Stimulated activated CD4-positive, alpha-beta T cell treated with anti-CD3 and anti-CD28 coated beads, TNF-alpha, amount 100 ng/mL, for 24 hours (primary cell): ENCODE measurements around the gene ZNF79.

ENCODE experiments used
- DNase-seq, 3 experiments: peaks; one replicate each; pipeline ENCODE4 v3.0.0-alpha.2; 2020; ENCODE audit warnings: low read depth in 3 of 3

The ZNF79 gene

DNA sequence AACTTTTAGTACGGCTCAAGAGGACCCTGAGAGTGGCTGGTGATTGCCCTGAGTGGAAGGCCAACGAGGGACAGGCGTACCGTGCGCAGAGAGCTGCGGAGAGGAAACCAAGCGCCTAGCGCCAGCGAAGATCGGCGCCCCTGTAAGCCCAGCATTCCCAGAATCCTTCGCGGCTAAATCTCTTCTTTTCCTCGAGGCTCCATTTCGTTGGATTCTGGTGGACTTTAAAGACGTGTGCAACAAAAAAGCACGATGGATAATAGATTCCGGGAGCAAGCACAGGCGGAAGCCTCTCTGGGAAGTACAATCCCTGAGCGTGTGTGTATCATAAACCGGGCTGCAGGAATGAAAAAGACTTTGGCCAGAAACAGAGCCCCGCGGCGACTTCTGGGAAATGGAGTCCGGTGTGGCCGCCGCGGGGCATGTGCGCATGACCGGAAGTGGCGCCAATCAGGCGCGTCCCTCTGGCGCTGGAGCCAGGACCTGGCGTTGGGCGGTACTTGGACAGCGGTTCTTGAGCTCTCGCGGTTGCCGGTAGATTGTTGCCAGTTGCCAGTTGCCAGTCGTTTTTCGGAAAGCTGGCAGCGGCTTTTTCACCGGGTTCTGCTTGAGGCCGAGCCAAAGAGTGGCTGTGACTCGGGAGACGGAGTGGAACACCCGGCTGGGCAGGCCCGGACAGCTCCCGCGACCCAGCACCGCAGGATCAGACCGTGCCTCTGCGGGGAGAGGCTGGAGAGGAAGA, at the start of gene ZNF79:
TSS of gene ZNF79 (plus strand) at position 449 of the 742 bp plus-strand sequence. CDS start 406 bp downstream, outside the sequence.
- DNase-seq: peak; percentile 81 to 90 (median 84)

DNA sequence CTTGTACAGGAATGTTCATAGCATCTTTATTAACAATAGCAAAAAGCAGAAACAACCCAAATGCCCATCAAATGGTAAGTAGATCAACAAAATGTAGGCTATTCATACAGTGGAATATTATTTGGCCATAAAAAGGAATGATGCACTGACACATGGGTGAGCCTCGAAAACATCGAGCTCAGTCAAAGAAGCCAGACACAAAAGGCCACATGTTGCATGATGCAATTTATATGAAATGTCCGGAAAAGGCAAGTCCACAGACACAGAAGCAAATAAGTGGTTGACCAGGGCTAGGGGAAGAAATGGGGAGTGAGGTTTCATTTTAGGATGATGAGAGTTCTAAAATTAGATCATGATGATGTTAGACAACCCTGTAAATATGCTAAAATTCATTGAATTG, 43.7 kb upstream of the ZNF79 start:
- no peak for DNase-seq

DNA sequence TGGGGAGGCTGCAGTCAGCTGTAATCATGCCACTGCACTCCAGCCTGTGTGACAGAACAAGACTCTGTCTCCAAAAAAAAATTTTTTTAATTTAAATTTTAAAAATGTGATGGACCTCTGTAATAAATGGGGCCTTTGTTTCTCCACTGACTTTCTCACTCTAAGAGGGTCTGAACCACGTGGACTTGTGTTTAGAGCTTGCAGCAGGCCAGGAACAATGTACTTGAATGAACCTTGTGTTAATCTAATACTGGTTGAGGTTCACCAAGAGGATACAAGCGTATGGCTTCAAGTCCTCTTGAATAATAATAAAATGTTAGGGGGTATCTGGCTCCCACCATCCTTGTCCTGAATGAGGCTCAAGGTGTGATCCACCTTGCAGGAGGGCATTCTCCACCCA, 41.6 kb upstream of the ZNF79 start:
- no peak for DNase-seq

DNA sequence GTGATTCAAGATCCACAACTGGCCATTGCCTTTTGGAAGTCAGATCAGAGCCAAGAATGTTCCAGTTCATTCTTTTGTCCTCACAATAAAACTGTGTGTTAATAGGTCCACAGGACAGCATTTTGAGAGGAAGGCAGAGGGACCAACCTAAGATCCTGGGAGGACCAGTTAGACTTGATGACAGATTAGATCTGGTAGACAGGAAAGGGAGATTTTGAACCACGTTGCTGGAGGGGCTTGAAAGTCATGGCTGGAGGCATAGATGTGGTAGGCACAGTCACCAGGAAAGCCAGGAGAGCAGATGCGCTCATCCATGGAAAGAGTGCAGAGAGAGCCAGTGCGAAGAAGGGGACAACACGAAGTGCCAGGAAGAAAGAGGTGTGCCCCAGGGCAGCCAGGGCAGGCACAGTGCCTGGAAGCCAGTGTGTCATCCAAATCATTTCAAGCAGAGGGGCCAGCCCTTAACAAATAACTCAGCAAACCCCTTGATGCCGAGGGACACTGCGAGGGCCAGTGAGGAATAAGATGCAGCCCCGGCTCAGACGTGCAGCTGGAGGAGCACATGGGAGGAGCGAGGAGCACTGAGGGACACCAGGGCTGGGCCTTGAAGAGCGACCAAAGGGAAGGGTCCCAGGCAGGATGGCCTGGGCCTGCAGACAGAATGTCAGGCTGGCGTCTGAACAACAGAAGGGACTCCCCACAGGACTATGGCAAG, 40.0 kb upstream of the ZNF79 start:
- no peak for DNase-seq

DNA sequence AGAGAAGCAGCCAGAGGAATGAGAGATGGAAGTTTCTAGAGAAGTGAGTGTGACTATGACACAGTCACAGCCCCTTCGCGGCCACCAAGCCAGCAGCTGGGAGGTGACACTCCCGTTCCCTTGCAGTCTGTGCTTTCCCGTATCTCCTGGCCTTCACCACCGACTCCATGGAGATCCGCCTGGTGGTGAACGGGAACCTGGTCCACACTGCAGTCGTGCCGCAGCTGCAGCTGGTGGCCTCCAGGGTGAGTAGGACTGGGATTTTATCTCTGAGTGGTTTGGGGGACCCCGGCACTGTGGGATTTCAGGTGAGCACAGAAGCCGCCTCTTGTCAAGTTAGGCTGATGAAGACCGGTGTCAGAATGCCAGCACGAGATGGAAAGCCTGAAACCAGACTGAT, 39.3 kb upstream of the ZNF79 start:
- DNase-seq: no peak

DNA sequence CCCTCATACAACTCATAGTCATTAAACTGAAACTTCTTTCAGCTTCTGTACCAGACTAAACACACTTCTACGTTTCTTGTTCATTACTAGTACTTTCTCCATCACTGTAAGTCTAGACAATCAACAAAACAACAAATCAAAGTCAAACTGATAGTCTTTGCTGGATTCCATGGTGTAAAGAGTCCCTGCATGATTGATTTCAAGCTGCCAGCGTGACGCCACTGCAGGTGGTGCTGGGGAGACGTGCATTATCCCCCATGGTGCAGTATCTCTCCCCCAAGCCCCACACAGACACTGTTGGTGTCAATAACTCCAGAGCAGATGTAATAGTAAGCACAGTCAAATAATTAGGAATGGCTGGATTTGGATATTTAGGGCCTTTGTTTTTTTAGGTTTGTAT, 37.9 kb upstream of the ZNF79 start:
- no peak for DNase-seq

DNA sequence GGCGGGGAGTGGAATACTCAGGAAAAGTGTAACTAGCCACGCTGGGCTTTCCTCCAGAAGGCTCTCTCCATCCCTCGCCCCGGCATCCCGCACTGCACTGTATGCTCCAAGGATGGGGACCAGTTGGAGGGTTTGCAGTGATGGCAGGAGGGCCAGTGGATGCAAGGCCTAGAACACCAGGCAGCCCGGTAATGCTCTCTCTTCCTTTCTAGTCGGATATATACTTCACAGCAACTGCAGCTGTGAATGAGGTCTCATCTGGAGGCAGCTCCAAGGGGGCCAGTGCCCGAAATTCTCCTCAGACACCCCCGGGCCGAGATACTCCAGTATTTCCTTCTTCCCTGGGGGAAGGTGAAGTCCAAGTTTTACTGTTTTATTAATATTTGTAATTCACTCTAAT, 37.2 kb upstream of the ZNF79 start:
- DNase-seq: no peak

DNA sequence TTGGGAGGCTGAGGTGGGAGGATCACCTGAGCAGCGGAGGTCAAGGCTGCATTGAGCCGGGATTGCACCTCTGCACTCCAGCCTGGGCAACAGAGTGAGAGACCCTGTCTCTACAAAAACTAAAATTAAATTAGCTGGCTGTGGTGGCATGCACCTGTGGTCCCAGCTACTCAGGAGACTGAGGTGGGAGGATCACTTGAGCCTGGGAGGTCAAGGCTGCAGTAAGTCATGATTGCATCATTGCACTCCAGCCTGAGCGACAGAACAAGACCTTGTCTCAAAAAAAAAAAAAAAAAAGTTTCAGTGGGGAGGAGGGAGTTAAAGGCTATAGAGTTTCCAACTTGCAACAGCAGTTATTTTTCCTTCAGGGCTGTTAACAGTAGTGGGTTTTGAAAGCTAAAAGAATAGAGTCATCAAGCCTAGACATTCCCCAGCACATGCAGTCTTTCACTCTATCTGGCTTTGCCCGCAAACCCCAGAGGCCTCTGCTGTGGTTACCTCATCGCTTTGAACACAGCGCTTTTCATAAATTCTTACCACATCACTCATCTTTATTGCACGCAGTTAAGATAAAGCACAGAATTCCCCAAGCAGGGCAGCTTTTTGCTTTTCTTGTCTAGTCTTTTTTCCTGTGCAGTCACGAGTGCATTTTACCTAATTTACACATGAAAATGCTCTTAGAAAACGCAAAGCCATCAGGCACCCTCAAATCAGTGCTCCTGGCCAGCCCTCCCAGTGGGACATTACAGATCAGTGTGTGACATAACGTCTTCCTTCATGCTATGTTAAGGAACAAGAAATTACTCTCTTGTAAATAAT, 35.9 kb upstream of the ZNF79 start:
- DNase-seq: peak; percentile 61 to 81 (median 78)

DNA sequence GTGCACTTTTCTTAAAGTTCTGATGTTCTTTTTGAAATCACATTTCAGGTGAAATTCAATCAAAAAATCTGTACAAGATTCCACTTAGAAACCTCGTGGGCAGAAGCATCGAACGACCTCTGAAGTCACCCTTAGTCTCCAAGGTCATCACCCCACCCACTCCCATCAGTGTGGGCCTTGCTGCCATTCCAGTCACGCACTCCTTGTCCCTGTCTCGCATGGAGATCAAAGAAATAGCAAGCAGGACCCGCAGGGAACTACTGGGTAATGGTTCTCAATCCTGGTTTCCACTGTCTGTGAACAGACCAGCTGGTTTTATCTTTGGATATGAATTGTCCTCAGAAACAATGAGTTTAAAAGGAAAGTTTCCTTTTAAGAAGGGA, 35.3 kb upstream of the ZNF79 start:
- no peak for DNase-seq

DNA sequence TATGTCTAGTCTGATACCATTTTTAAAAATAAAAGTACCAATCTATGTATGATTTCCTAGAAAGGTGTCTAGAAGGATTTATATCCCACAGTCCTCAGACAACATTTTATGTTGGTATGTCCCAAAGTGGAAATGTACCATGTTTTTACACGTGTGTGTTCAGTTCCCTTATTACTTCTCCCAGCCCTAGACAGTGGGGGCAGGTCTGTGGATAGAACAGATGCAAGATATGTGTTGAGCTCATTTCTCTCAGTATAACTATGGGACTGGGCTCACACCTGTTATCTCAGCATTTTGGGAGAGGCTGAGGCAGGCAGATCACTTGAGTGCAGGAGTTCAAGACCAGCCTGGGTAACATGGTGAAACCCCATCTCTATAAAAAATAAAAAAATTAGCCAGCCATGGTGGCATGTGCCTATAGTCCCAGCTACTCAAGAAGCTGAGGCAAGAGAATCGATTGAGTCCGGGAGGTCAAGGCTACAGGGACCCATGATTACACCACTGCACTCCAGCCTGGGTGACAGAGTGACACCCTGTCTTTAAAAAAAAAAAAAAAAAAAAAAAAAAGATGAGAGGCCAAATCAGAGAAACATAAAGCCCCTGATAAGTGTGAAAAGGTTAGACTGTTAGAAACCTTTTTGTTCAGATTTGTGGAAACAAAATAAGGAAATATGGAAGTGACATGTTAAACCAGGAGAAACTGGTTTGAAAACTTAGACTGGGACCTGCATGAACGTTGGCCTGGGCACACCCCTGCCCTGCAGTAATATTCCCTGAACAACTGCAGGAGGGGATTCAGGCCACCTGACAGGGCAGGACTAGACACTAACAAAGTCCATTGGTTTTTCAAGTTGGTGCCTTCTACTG, 34.6 kb upstream of the ZNF79 start:
- no peak for DNase-seq

DNA sequence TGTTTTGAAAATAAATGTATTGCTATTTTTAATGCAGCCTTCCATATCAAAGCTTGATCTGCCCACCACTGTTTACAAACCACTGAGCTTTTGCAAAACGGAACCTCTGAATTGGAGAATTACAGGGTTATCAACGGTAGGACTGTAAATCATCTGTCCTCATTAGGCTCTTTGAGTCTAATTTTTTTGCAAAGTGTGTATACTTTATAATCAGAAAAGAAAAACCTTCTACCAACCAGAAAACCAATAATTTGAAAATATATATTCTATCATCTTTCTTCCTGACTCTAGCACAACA, 34.0 kb upstream of the ZNF79 start:
- no peak for DNase-seq

DNA sequence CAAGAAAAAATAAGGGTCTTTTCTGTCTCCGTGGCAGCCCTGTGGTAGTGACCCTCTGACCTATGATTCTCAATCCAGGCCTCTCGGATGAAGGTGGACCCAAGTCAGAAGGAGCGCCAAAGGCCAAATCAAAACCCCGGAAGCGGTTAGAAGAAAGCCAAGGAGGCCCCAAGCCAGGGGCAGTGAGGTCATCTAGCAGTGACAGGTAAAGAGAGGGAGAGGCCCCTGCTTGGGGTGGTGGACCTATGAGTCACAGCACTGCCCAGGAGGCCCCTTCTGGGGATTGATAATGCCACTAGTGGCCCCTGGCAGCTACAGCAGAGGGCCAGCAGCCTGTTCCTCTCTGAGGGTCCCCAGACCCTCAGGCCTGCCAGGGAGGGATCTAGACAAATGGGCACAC, 33.6 kb upstream of the ZNF79 start:
- DNase-seq: no peak

DNA sequence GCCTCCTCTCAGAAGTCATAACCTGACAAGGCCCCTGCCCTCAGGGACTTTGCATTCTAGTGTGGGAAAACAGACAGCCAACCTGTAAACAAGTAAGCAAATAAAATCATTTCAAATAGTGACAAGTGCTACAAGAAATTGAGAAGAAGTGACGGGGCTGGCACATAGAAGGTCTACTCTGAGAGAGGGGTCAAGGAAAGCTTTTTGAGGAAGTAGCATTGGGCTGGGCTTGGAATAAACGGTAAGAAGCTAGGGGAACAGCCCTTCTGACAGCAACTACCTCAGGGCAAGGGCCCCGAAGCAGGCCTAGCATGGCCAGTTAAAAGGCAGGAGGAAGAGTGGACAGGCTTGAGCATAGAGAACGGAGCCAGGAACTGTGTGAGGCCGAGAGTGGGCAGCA, 32.0 kb upstream of the ZNF79 start:
- DNase-seq: no peak

DNA sequence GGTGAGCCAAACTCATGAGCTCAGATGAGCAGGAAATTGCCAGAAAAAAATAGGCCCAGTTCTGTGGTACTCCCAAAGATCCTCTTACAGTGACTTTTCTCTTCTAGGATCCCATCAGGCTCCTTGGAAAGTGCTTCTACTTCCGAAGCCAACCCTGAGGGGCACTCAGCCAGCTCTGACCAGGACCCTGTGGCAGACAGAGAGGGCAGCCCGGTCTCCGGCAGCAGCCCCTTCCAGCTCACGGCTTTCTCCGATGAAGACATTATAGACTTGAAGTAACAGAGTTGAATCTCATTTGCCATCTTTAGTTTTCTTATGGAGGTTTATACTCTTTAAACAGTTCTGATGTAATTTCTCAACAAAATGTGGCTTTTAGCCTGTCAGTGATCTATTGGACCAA, 31.2 kb upstream of the ZNF79 start:
- DNase-seq: no peak

DNA sequence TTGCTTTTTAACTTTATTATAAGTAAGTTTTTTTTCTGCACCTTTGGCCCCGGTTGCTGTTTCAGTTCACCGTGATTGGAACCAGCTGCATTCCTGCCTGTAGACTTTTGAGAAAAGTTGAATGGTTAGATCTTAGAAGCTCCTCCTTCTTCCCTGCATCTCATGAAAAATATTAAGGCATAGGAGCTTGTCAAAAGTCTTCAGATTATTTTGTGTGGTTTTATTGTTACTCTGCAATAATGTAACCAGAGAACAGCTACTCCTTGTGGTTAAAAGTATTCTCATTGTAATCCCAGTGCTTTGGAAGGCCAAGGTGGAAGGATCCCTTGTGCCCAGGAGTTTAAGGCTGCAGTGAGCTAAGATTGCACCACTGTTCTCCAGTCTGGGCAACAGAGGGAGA, 30.5 kb upstream of the ZNF79 start:
- no peak for DNase-seq

DNA sequence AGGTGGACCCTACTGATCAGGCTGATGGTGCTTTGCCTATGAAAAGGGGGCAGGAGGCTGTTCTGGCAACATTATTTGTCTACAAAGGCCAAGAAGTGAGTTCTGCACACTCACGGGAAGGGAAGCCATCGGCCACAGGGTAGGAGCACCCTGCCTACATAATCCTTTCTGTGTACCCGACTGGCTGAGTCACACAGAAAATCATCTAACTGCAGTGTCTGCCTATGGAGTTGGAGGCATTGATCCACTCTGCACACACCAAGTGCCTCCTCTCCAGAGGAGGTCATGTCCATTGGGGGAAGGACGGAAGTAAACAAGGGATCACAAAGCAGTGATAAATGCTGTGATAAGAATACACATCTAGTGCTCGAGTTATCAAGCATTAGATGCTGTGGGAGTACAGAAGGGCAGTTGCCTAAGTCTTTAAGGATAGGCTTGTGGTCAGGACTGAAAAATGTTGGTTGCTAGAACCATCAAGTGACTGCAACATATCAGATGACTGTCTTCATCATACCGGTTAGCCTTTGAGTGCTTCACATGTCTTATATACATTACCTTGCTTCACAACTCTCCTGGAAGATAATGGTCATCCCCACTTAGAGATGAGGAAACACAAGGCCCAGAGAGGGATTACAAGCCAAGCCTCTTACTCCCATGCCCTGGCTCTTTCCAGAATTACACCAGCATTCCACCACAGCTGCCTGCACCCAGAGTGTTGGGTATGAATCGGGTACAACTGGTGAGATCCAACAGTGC, 28.5 kb upstream of the ZNF79 start:
- DNase-seq: no peak

DNA sequence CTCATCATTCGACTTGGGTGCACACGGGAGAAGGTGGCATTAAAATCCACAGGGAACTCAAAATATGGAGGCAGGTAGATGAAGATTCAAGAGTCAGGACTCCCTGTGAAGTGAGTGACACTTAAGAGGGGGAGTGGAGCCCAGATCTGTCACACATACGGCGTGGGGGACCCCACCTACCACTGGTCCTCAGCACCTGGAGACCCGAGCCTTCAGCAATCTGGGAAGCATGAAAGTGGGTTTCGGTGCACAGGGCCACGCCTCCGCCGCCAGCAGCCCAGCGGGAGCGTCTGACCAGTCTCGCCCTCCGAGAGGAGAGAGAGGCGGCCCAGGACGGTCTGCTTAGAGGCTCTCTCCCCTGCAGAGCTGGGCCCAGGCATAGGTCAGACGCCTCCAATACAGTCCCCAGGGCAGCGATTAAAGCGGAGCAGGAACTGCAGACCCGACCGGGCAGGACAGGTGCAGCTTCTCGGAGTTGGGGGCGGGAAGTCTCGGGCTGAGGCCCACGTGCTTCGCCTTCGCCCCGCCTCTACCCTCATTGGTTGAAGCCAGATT, 27.9 kb upstream of the ZNF79 start:
- DNase-seq: no peak

DNA sequence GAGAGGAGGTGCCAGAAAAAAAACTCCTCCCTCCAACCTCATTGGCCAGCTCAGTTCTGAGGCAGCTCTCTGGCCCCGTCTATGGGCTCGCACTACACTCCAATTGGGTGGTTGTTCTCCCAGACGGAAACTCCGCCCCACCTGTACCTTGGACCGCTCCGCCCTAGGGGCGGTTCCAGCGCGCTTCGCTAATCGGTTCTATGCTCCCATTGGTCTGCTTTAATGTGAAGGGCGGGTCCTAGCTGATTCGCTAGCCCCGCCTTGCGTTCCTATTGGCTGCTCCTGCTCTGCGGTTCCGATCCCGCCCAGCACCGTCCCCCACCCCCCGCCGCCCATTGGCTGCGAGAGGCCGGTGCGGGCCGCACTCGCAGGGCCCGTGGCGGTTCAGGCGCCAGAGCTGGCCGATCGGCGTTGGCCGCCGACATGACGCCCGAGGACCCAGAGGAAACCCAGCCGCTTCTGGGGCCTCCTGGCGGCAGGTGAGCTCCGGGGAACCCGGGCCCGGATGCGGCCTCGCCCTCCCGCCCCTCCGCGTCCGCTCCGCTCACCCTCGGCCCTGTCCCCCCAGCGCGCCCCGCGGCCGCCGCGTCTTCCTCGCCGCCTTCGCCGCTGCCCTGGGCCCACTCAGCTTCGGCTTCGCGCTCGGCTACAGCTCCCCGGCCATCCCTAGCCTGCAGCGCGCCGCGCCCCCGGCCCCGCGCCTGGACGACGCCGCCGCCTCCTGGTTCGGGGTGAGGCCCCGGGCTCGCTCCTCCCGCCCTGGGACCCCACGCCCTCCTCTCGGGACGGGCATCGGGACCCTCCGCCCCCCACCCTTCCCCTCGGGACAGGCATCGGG, 27.2 kb upstream of the ZNF79 start, which contains the start of gene SLC2A8:
TSS of gene SLC2A8 (plus strand) at position 362 of the 838 bp plus-strand sequence. CDS start at position 424, 62 bp downstream.
- DNase-seq: peak; percentile 63 to 85 (median 68)

DNA sequence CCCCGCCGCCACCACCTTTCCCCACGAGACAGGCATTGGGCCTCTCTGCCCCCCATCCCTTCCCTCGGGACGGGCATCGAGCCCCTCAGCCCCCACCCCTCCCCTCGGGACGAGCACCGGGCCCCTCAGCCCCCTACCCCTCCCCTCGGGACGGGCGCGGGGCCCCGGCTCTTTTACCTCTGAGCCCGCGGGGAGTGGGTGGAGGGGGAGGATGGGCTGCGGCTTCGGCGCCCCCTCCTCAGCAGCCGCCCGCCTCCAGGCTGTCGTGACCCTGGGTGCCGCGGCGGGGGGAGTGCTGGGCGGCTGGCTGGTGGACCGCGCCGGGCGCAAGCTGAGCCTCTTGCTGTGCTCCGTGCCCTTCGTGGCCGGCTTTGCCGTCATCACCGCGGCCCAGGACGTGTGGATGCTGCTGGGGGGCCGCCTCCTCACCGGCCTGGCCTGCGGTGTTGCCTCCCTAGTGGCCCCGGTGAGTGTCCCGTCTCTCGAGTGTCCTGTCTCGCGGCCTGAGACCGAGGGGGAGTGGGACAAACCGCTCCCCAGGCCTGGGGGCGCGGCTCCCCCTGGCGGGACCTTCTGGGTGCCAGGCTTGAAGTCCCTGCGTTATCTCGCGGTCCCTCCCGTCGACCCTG, 26.4 kb upstream of the ZNF79 start:
- DNase-seq: peak in 1 of 3 experiments; percentile 18
